Hepatic stellate cell (primary cell): ENCODE results near the gene PSAPL1.

Experiments used
- DNase-seq: peaks from one replicate; pipeline ENCODE4 v3.0.0; 2011; ENCODE audit warnings: low spot score

PSAPL1 gene

DNA sequence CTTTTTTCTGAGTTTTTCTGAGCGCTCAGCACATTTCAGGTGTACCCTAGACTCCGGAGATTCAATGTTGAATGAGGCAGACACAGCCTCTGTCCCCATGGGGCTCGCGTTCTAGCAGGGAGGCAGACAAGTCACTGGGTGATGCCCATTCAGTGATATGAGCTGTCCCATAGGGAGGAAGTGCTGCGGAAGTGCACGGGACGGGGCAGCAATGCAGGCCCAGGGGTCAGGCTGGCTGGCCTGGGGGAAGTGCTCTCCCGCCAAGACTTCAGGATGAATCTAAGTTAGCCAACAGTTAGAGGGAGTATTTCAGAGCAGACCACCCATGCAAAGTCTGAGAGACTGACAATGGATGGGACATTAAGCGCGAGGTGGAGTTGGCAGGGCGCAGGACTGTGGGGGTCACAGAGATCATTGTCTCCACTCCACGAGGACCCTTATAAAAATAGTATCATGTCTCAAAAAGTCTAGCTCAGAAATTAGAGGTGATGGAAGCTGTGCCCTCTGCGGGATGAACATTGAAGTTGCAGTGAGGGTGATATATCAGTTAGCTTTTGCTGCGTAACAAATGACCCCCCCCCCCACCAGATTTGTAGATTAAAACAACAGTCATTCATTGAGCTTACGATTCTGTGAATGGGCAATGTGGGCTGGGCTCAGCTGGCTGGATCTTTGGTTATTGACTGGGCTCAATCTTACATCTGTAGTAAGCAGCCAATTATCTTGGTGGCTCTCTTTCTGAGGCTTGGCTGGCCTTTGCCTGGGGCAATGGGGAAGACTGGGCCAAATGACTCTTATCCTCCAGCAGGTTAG is 16.4 kb downstream of the PSAPL1 start:
- no peak for DNase-seq

GRCh38 chr4:7417639-7418038 is 17.1 kb downstream of the PSAPL1 start:
- DNase-seq, result no peak

GRCh38 chr4:7416745-7417432 is 17.8 kb downstream of the PSAPL1 start:
- no peak for DNase-seq

DNA sequence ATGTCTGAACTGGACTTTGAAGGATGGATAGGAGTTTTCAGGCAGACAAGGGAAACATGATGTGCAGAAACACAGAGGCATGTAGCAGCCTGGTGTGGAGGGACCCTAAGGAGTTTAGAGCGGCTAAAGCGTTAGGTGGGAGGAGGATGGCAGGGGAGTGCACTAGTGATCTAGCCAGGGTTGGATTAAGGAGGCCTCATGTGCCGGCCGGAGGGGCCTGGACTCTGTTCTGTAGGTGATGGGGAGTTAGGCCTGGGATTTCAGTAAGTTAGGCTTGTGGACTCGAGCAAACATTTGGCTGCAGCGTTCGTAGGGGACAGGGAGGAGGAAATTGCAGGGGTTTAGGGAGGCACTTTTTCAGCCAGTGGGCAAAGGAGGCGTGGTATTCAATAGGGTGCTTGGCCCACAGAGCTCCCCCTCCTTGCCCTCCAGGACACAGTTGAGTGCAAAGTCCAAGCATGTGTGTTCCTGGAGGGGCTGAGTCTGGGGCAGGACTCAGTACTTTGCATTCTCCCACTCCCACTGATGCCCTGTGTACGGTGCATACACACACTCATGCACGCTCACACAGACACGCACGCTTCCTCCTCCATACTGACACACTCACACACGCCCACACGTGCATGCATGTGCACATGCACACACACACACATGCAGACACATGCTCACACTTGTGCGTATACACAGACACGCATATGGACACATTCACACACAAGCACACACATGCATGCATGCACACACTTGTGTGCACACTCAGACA is 18.6 kb downstream of the PSAPL1 start:
- DNase-seq, result no peak

DNA sequence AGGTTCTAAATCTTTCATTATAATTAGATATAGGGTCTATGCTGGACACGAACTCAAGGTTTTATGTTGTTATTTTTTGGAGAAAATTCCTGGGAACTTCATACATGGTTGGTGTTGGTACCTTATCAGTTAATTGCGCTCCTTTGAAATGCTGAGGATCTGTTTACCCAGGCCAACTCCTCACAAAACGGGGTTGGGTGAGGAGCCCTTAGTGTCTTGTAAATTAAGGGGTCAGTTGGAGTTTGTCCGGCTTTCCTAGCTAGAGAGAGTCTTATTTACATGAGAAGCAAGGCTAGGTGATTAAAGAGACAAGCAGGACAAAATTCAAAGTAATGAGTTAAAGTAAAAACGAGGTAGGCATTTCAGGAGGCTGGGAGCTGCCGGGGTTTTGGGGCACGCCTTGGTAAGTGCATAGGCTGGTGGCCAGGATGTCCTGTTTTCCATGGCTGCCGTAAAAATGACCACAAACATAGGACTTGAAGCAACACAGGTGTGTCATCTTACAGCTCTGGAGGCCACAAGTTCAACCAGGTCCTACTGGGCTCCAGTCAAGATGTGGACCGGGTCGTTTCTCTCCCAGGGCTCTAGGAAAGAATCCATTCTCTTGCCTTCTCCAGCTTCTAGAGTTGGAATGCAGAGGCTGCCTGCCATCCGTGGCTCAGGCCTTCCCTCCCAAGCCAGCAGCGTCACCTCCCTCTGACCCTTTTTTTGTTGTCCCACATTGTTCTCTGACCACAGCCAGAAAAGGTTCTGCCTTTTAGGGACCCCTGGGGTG is 19.8 kb downstream of the PSAPL1 start:
- DNase-seq, result no peak

GRCh38 chr4:7414046-7414445 is 20.7 kb downstream of the PSAPL1 start:
- no peak for DNase-seq

DNA sequence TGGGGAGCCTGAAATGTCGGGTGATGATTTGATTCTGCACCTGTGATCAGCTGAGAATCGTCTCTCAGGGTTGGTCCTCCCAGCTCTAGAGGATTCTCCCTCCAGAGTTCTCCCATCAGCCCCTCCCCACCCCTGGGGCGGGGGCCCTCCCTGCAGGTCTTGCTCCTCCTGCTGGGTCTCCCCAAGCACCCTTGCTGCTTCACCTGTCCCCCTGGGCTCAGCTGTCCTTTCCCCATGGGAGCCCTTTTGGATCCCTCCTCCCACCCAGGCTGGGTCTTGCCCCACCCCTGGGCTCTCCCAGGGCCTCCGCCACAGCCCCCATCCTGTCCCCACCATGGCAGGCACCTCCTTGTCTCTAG is 22.2 kb downstream of the PSAPL1 start:
- DNase-seq, result no peak

GRCh38 chr4:7411896-7412553 is 22.7 kb downstream of the PSAPL1 start:
- DNase-seq, result no peak

GRCh38 chr4:7411491-7411890 is 23.2 kb downstream of the PSAPL1 start:
- DNase-seq, result no peak

GRCh38 chr4:7410446-7410845 is 24.3 kb downstream of the PSAPL1 start:
- DNase-seq, result no peak

GRCh38 chr4:7408166-7408565 is 26.6 kb downstream of the PSAPL1 start:
- DNase-seq, result no peak

DNA sequence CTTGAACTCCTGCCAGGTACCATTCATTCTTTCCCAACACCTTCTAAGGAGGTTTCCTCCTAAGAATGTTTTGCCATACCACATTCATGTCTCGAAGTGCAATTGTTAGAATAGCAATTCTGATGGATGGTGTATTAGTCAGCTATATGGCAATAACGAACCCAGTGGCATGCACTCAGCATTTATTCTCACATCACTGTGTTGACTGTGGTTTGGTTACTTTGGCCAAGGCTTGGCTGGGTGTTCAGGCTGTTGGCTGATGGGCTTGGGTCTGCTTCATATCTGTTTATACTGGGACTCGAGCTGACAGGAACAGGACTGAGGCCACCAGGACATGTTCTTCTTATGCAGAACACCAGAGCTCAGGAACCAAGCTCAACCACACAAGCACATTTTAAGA is 31.7 kb downstream of the PSAPL1 start:
- no peak for DNase-seq

GRCh38 chr4:7402526-7402925 is 32.2 kb downstream of the PSAPL1 start:
- no peak for DNase-seq

GRCh38 chr4:7400671-7401298 is 33.9 kb downstream of the PSAPL1 start:
- no peak for DNase-seq

GRCh38 chr4:7399440-7400234 is 35.1 kb downstream of the PSAPL1 start:
- no peak for DNase-seq

GRCh38 chr4:7398788-7399439 is 35.8 kb downstream of the PSAPL1 start:
- DNase-seq, result no peak

- DNase-seq, result no peak
Observed at GRCh38 chr4:7398104-7398423, 36.7 kb downstream of the PSAPL1 start.

DNA sequence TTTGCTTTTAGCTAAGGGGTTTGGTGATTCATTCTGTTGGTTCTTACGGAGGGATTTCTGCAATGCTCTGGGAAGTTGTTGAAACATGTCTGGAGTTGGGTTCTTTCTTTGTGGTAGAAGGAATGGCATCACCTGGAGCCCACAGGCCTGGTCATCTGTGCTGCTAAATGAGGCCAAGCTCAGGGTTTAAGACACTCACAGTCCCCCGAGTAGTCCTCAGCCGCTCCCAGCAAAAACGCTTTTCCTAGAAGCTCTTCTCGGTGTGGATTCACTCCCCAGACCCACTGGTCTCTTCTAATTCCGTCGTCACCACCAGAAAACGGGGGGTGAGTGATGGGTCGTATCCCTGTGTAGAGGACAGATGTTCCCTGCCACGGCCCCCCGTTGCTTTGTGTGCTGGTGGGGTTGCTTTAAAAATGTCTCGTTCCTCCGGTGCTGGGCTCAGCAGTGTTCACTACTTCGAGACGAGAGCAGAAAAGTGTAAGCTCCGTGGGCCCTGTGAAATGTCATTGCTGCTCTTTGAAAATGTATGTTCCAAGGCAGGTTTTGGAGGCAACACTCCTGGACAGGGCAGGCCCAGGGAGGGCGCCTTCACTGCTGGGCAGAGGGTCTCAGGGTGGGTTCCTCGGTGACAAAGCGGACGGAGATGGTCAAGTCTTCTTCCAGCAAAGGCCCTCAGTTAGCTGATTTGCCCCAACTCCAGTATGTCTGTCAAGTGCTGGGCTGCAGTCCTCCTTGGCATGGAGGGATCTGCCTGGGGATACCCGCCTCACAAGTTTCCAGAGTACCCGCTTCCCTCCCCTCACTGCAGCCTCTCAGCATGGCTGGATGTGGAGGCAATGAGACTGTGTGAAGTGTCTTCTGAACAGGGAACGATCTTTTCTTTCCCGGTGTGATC is 37.3 kb downstream of the PSAPL1 start:
- no peak for DNase-seq
